ENCODE measurements around the gene FKBP14. TPM values are rescaled to one million over a fixed set of nuclear protein-coding genes. Genes with fewer than 3 reads are reported as not detected.

The FKBP14 gene
- total RNA-seq = 15.6 and 27.2 TPM in 2 replicates

GRCh38 chr7:30026229-30027064 is at the start of gene FKBP14:
FKBP14 (minus strand) TSS chr7:30026702; CDS start chr7:30026508, 194 bp downstream.

GRCh38 chr7:30028216-30028748 is 1.8 kb upstream of the FKBP14 start, which contains the start of gene PLEKHA8:
PLEKHA8 (plus strand) TSS chr7:30028412; CDS start chr7:30028763, 351 bp downstream.

GRCh38 chr7:29989257-29989995 is 37.1 kb downstream of the FKBP14 start, which contains the start of gene SCRN1:
SCRN1 (minus strand) TSS chr7:29989801; CDS start chr7:29969067, 20,734 bp downstream.

Other genes starting within 250 kb of the FKBP14 start
- gene WIPF3, start 220.2 kb downstream of the FKBP14 start, total RNA-seq = under 0.01 and 0.21 TPM in 2 replicates
- gene SCRN1, start 36.9 kb downstream of the FKBP14 start, total RNA-seq = 49.0 and 58.3 TPM in 2 replicates
- 10.4 and 18.1 TPM in 2 replicates for gene PLEKHA8, start 1.7 kb upstream of the FKBP14 start, total RNA-seq
- gene MTURN, start 108.3 kb upstream of the FKBP14 start, total RNA-seq = 14.3 and 20.2 TPM in 2 replicates

Data from tracheal epithelial cell (primary cell).